GM21717 (cell line): ENCODE results near the gene SLFN11.
A peak's percentile ranks its signal among the peaks of the same experiment; 100 is the strongest.
"Not testable (repeated sequence)": the region's sequence is repeated elsewhere in the genome, so short reads cannot be mapped to it uniquely, and the experiment has no call there.

Experiments
- ATAC-seq: cut with Tn5 transposase; IDR thresholded peaks from one replicate; pipeline ENCODE4 v1.9.1; 2021; ENCODE audit warnings: mild to moderate bottlenecking, moderate library complexity; ENCODE audit not compliant: unreplicated experiment

Gene SLFN11

GRCh38 chr17:35359398-35359797, 14.0 kb downstream of the SLFN11 start:
- ATAC-seq: no peak

GRCh38 chr17:35352284-35352683, 21.1 kb downstream of the SLFN11 start:
- no peak for ATAC-seq

GRCh38 chr17:35350493-35350892, 22.9 kb downstream of the SLFN11 start:
- no peak for ATAC-seq

- no peak for ATAC-seq
Measured at GRCh38 chr17:35345926-35346771, 27.3 kb downstream of the SLFN11 start.

GRCh38 chr17:35345445-35345925, 27.9 kb downstream of the SLFN11 start:
- ATAC-seq: no peak

- no peak for ATAC-seq
Measured at GRCh38 chr17:35344262-35344661, 29.2 kb downstream of the SLFN11 start.

GRCh38 chr17:35342276-35342675, 31.1 kb downstream of the SLFN11 start:
- no peak for ATAC-seq

GRCh38 chr17:35341411-35341992, 31.9 kb downstream of the SLFN11 start:
- ATAC-seq: no peak

GRCh38 chr17:35338230-35338629, 35.2 kb downstream of the SLFN11 start:
- ATAC-seq: no peak

GRCh38 chr17:35337364-35337763, 36.1 kb downstream of the SLFN11 start:
- ATAC-seq: no peak

GRCh38 chr17:35333578-35333977, 39.8 kb downstream of the SLFN11 start:
- ATAC-seq: not testable (repeated sequence)

- no peak for ATAC-seq
Measured at GRCh38 chr17:35322749-35323148, 50.7 kb downstream of the SLFN11 start.

- ATAC-seq: no peak
Measured at GRCh38 chr17:35315971-35316370, 57.5 kb downstream of the SLFN11 start.

GRCh38 chr17:35315283-35315682, 58.1 kb downstream of the SLFN11 start:
- ATAC-seq: no peak

- no peak for ATAC-seq
Measured at GRCh38 chr17:35314415-35315216, 58.8 kb downstream of the SLFN11 start.

GRCh38 chr17:35313875-35314409, 59.5 kb downstream of the SLFN11 start:
- no peak for ATAC-seq

- peak; percentile 66 for ATAC-seq
Measured at GRCh38 chr17:35312790-35313711, 60.4 kb downstream of the SLFN11 start.

- no peak for ATAC-seq
Measured at GRCh38 chr17:35312346-35312745, 61.1 kb downstream of the SLFN11 start.

- not testable (repeated sequence) for ATAC-seq
Measured at GRCh38 chr17:35309345-35309744, 64.1 kb downstream of the SLFN11 start.
